Thyroid gland (tissue), 4 donors: Measurements from ENCODE around the gene ARHGDIB. TPM values are rescaled to one million over a fixed set of nuclear protein-coding genes. Genes with fewer than 3 reads are reported as not detected.

Experiments
- DNase-seq, 2 donors: peaks; one replicate each; pipeline ENCODE4 v3.0.0-alpha.2; 2019
- H3K27ac ChIP-seq, 3 donors: fragments of 200-600 bp; sonication (generic); 1 replicate in 2 of 3; 2 replicates in 1 of 3; pipeline ENCODE4 v1.5.1; 2016 to 2019; ENCODE audit warnings: mild to moderate bottlenecking in 1 of 3, moderate library complexity in 1 of 3
- H3K27me3 ChIP-seq: fragments of 200-600 bp; sonication (generic); one replicate; pipeline ENCODE4 v1.5.1; 2019
- H3K36me3 ChIP-seq, 2 donors: fragments of 200-600 bp; sonication (generic); one replicate each; pipeline ENCODE4 v1.5.1; 2016 to 2019
- H3K4me1 ChIP-seq, 2 donors: fragments of 200-600 bp; sonication (generic); one replicate each; pipeline ENCODE4 v1.5.1; 2017 to 2019
- H3K4me3 ChIP-seq, 3 donors: fragments of 200-600 bp; sonication (generic); replicated peaks in 1 of 3; 1 replicate in 2 of 3; 2 replicates in 1 of 3; pipeline ENCODE4 v1.5.1; 2016; ENCODE audit warnings: mild to moderate bottlenecking in 1 of 3
- H3K9me3 ChIP-seq: fragments of 200-600 bp; sonication (generic); one replicate; pipeline ENCODE4 v1.5.1; 2017
- POLR2A ChIP-seq, 2 donors: fragments of 450-650 bp; IDR thresholded peaks; one replicate each; pipeline ENCODE4 v1.6.1; 2017; ENCODE audit warnings: antibody characterized with exemption in 2 of 2, mild to moderate bottlenecking in 2 of 2, moderate library complexity in 1 of 2
- WGBS, 2 donors: methylation state at CpG; one replicate each; pipeline ENCODE4 v1.1.5; 2017; 5-methylcytosine and 5-hydroxymethylcytosine counted together
- intact Hi-C: fragments of 100-400 bp; cut with DNase I; formaldehyde crosslinking; loops from one replicate; pipeline ENCODE4 v1.15.1; 2023
- total RNA-seq, 4 donors: library from RNA; depleted of rRNA; stranded (reverse); fragments of >200 nt; gene quantifications; one replicate each; pipeline ENCODE4 v1.2.3, GENCODE V29; 2016
- TF ChIP-seq, protein P1 (sequence below), 6 experiments: fragments of 200-600 bp in 3 of 6; fragments of 450-650 bp in 3 of 6; sonication (generic) in 3 of 6; IDR thresholded peaks; one replicate each; pipeline ENCODE4 v1.5.1; 2016 to 2019; ENCODE audit warnings: antibody characterized with exemption in 6 of 6, mild to moderate bottlenecking in 2 of 6, inconsistent platforms in 1 of 6, moderate library complexity in 1 of 6

Gene ARHGDIB
- total RNA-seq, 4 donors from 2014 or later = 54.4 to 107 (median 65.9) TPM

DNA sequence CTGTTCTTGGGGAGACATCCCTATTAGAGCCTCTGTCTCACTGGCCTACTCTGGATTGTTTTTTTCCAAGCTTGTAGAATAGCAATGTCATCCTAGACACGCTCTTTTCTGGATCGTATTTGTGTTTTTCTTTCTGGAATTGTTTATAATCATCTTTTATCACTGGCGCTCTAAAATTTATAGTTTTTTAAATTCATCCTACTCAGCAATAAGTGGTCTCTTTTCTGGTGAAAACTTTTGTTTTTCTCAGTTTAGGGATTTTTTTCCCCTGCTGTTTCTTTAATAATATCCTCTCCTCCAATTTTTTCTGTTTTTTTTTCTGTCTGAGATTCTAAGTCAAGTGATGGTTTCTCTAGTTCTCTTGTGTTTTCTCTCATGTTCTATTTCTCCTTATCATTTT lies 36.6 kb upstream of the ARHGDIB start:
- 80 to 85% methylated on average over 3 of the region's 3 CpGs for WGBS, 2 donors
- H3K4me1 ChIP-seq = peaks cover 18 to 34% of the 10 kb centered on the region in 2 donors
- intact Hi-C loops = loop anchor here (10.0 kb wide), 1 partner anchor 63 kb away; the partner anchor contains the start of gene ERP27
- no peaks in the 10 kb centered on the region for H3K36me3 ChIP-seq
- no peak overlapping the region for H3K4me3 ChIP-seq
- TF ChIP-seq, protein P1, sequence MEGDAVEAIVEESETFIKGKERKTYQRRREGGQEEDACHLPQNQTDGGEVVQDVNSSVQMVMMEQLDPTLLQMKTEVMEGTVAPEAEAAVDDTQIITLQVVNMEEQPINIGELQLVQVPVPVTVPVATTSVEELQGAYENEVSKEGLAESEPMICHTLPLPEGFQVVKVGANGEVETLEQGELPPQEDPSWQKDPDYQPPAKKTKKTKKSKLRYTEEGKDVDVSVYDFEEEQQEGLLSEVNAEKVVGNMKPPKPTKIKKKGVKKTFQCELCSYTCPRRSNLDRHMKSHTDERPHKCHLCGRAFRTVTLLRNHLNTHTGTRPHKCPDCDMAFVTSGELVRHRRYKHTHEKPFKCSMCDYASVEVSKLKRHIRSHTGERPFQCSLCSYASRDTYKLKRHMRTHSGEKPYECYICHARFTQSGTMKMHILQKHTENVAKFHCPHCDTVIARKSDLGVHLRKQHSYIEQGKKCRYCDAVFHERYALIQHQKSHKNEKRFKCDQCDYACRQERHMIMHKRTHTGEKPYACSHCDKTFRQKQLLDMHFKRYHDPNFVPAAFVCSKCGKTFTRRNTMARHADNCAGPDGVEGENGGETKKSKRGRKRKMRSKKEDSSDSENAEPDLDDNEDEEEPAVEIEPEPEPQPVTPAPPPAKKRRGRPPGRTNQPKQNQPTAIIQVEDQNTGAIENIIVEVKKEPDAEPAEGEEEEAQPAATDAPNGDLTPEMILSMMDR (IDR thresholded peaks at IDR 0.05) = no peak
- no peak for TF ChIP-seq POLR2A (IDR thresholded peaks at IDR 0.05)
- H3K27me3 ChIP-seq = no peaks in the 10 kb centered on the region
- no peaks in the 10 kb centered on the region for H3K9me3 ChIP-seq
- DNase-seq = no peak
- H3K27ac ChIP-seq = no peak overlapping the region

DNA sequence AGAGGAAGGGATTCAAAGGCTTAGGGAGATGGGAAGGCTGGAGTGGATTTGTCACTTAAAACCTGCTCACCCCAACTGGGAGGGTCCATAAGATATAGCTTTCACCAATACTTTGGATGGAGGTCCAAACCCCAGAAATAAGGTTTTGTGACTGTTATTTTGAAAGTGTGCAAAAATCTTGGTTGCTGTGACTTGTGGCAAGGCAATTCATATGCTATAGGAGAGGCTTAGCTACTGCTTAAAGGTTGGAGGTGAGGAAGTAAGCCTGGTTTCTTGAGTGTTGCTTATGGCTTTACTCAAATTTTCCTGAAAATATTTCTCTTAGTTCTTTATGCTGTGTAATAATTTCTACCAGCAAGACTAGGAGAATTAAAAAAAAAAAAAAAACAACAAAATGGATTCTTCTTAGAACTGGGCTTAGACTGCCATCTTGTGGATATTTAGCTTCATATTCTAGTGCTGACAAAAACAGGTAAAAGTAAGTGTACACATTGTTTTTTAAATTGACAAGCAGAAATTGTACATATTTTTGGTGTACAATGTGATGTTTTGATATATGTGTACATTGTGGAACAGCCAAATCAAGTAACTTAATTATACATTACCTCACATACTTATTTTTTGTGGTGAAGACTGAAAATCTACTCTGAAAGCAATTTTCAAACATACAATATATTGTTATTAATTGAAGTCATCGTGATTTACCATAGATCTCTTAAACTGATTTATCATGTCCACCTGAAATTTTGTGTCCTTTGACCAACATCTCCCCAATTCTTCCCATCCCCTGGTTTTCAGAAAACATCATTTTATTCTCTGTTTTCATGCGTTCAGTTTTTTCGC lies 34.4 kb upstream of the ARHGDIB start:
- Histone ChIP-seq H3K9me3 (no peaks in the 10 kb centered on the region), H3K36me3 (no peaks in the 10 kb centered on the region), H3K4me1 (peaks cover 10 to 21% of the 10 kb centered on the region in 2 donors), H3K4me3 (no peak overlapping the region), H3K27me3 (no peaks in the 10 kb centered on the region), H3K27ac (peak overlapping the region in 2 of 3 donors; percentile 18 to 64)
- intact Hi-C loops = loop anchor here (2.0 to 10.0 kb wide), 2 partner anchors 61 to 151 kb away; partner anchors contain the start of gene ERP27
- TF ChIP-seq, protein P1 (IDR thresholded peaks at IDR 0.05) = peak; percentile 6 to 87 (median 46)
- no peak for TF ChIP-seq POLR2A (IDR thresholded peaks at IDR 0.05)
- no peak for DNase-seq
- 89 to 94% methylated on average over 3 of the region's 3 CpGs for WGBS, 2 donors

DNA sequence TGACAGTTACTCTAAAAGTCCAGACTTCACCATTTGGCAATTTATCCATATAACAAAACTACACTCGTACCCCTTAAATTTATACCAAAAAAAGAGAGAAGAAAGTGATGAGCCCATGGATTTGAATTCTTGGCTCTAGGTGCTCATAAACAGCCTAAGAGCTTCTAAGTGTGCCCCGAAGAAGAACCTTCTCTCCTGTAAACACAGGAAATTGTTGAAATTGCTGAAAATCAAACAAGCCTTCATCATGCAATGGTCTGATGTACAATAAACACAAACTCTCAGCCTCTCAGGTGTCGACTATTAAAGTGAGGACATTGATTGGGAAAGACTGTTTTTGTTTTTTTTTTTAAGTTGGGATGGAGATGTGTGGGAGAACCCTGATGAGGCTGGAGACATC lies 33.2 kb upstream of the ARHGDIB start:
- DNase-seq = no peak
- Histone ChIP-seq H3K36me3 (no peaks in the 10 kb centered on the region), H3K4me3 (no peak overlapping the region), H3K27ac (peak overlapping the region in 2 of 3 donors; percentile 25 to 64), H3K4me1 (peaks cover 10 to 21% of the 10 kb centered on the region in 2 donors), H3K9me3 (no peaks in the 10 kb centered on the region), H3K27me3 (no peaks in the 10 kb centered on the region)
- no peak for TF ChIP-seq POLR2A (IDR thresholded peaks at IDR 0.05)
- TF ChIP-seq, protein P1 (IDR thresholded peaks at IDR 0.05) = no peak
- 47 to 51% methylated on average over 3 of the region's 3 CpGs for WGBS, 2 donors
- intact Hi-C loops = loop anchor here (2.0 to 10.0 kb wide), 2 partner anchors 60 to 150 kb away; partner anchors contain the start of gene ERP27

DNA sequence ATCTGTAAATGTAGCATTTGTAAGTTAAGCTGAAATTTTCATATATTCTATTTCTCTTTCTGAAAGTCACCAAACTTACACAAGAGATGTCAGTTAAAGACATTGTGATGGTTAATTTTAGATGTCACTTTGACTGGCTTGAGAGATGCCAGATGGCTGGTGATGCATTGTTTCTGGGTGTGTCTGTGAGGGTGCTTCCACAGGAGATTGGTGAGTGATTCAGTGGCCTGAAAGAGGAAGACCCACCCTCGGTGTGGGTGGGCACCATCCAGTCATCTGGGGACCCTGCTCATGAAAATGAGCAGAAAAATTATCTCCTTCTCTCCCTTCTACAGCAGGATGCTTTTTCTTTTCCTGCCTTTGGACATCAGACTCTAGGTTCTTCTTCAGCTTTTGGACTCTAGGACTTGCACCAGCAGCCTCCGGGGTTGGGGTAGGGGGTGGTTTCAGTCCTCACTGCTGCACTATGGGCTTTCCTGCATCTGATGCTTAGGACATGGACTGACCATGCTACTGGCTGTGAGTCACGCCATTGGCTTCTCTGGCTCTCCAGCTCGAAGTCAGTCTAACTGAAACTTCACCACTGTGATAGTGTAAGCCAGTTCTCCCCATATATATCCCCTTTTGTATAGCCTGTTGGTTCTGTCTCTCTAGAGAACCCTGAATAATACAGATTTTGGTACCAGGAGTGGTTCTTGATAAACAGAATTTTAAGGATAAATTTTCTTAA lies 32.3 kb upstream of the ARHGDIB start:
- Histone ChIP-seq H3K36me3 (no peaks in the 10 kb centered on the region), H3K4me3 (no peak overlapping the region), H3K27ac (peak overlapping the region in 2 of 3 donors; percentile 25 to 64), H3K4me1 (peaks cover 10 to 21% of the 10 kb centered on the region in 2 donors), H3K9me3 (no peaks in the 10 kb centered on the region), H3K27me3 (no peaks in the 10 kb centered on the region)
- DNase-seq = no peak
- TF ChIP-seq POLR2A (IDR thresholded peaks at IDR 0.05) = no peak
- TF ChIP-seq, protein P1 (IDR thresholded peaks at IDR 0.05) = no peak
- intact Hi-C loops = loop anchor here (2.0 to 10.0 kb wide), 2 partner anchors 59 to 149 kb away; partner anchors contain the start of gene ERP27
- 80 to 82% methylated on average over 4 of the region's 4 CpGs for WGBS, 2 donors
